ENCODE data around the gene ZNF892.

ZNF892 gene

DNA sequence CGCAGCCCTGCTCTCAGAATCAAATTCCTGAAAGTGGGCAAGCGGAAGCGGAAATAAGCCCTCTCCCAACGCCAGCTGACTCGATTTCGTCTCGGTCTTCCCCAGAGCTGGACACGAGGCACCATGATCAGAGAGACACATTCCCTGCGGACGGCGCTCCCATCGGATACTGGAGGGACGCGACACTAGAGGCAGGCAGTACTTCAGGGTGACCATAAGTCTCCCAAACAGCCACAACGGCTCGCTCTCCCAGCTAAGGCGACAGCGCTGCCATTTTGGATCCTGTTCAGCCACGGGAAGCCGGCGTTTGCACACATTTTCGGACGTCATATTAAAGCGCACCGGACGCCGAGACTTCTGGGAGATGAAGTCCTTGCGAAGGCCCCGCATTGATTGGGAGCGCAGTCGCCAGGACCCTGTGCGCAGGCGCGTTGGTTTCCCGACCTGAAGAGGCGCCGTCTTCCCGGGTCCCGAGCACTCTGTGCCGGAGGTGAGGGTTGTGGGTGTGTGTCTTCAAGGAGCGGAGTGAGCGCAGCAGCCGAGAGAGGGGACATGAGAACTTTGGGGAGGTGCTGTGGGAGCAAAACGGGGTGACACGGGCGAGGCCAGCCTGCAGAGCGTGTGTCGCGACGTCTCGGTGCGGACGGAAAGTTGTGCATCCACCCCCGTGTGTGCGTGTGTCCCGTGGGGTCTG, 41.8 kb upstream of the ZNF892 start, which contains the start of gene ZNF2:
ZNF2 (plus strand) TSS at position 439 of the 694 bp plus-strand sequence. CDS start 10,418 bp downstream, outside the sequence.
- in situ Hi-C loops (cut with MboI; ENCODE audit: low sequenced_read_pairs, unreplicated experiment) = no loop called here
- TF ChIP-seq, protein P1, sequence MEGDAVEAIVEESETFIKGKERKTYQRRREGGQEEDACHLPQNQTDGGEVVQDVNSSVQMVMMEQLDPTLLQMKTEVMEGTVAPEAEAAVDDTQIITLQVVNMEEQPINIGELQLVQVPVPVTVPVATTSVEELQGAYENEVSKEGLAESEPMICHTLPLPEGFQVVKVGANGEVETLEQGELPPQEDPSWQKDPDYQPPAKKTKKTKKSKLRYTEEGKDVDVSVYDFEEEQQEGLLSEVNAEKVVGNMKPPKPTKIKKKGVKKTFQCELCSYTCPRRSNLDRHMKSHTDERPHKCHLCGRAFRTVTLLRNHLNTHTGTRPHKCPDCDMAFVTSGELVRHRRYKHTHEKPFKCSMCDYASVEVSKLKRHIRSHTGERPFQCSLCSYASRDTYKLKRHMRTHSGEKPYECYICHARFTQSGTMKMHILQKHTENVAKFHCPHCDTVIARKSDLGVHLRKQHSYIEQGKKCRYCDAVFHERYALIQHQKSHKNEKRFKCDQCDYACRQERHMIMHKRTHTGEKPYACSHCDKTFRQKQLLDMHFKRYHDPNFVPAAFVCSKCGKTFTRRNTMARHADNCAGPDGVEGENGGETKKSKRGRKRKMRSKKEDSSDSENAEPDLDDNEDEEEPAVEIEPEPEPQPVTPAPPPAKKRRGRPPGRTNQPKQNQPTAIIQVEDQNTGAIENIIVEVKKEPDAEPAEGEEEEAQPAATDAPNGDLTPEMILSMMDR (IDR thresholded peaks at IDR 0.05; ENCODE audit: borderline replicate concordance, control extremely low read depth, extremely low read depth, insufficient read depth, missing control alignments) = no peak
- DNase-seq (ENCODE audit: low spot score) = peak; percentile 98

DNA sequence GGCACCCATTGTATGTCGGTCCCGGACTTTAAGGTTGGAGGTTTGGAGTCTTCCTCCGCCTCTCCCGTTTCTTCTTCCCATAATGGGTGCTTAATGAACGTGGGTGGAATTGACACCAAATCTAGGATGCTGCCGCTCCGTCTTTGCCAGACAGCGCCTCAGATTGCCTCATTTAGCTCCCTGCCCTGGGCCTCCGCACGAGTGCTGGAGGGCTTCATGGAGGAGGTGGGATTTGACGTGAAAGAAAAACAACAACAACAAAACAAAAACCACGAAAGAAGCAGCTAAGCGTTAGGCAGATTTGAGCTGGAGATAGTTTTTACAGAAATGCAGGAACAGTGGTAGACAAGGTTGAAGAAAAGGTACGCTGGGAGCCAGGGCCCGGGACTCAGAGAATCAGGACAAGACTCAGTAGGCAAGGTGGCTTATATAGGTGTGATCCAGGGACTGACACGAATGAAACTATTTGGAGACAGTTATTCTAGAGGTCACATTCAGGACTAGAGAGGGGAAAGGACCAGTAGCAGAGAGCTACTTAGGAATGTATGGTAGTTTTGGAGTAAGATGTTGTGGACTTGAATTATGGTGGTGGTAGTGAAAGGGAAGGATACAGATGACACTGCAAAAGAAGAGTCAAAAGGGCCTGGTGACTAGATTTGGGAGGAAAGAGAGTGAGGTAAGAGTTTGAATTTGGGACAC, 41.1 kb upstream of the ZNF892 start:
- in situ Hi-C loops (cut with MboI; ENCODE audit: low sequenced_read_pairs, unreplicated experiment) = no loop called here
- TF ChIP-seq, protein P1 (IDR thresholded peaks at IDR 0.05; ENCODE audit: borderline replicate concordance, control extremely low read depth, extremely low read depth, insufficient read depth, missing control alignments) = no peak
- peak; percentile 23 for DNase-seq (ENCODE audit: low spot score)

DNA sequence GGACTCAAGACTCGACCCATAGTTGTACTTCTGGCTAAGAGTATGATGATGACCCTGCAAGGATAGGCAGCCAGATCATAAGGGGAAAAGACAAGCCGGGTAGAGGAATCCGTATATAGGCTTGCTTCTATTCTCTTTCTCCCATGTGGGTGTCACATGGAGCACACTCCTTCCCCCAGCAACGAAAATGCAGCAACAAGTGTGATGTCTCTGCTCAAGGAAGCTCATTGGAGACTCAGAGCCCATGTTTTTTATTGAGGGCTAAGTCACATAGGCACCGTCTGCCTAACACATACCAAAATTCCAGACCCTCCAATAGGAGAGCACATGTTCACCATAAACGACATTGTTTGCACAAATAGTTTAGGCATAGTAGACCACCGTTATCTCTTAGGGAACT, 35.4 kb upstream of the ZNF892 start:
- TF ChIP-seq, protein P1 (IDR thresholded peaks at IDR 0.05; ENCODE audit: borderline replicate concordance, control extremely low read depth, extremely low read depth, insufficient read depth, missing control alignments) = no peak
- no peak for DNase-seq (ENCODE audit: low spot score)
- in situ Hi-C loops (cut with MboI; ENCODE audit: low sequenced_read_pairs, unreplicated experiment) = no loop called here

DNA sequence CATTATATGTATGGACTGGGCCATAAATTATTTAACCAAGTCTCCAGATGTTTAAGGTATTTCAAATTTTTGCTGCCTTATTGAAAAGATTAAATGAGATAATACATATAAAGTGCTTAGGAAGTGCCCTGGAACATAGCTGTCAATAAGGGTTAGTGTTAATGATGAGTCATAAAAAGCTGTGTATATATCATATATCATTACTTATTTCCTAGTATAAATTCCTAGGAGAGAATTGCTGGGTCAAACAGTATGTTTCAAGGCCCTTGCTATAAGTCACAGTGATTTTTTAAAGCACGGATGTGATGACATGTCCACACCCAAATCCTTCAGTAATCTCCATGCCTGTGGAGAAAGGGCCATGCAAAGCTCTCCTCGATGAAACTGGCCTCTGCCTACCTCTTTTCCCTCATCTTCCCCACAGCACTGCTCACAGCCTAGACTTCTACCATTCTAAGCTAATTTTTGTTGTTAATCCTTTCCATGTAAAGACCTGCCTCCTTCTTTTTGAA, 33.2 kb upstream of the ZNF892 start:
- no peak for DNase-seq (ENCODE audit: low spot score)
- TF ChIP-seq, protein P1 (IDR thresholded peaks at IDR 0.05; ENCODE audit: borderline replicate concordance, control extremely low read depth, extremely low read depth, insufficient read depth, missing control alignments) = no peak
- in situ Hi-C loops (cut with MboI; ENCODE audit: low sequenced_read_pairs, unreplicated experiment) = no loop called here

DNA sequence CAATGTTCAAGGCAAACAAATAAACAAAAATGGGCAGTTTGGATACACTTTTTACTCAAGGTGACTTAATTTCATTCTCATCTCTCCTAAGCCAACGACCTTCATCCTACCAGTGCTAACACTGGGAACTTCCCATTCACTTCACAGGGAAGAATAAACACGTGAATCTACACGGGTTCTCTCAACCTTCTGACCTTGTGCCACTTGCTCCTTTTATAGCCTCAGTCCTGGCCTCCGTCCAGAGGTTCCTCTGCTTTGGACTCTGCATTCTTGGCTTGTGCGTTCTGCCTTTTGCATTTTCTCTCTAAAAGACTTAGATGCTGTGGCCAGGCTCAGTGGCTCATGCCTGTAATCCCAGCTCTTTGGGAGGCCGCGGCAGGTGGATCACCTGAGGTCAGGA, 27.9 kb upstream of the ZNF892 start:
- in situ Hi-C loops (cut with MboI; ENCODE audit: low sequenced_read_pairs, unreplicated experiment) = no loop called here
- DNase-seq (ENCODE audit: low spot score) = no peak
- TF ChIP-seq, protein P1 (IDR thresholded peaks at IDR 0.05; ENCODE audit: borderline replicate concordance, control extremely low read depth, extremely low read depth, insufficient read depth, missing control alignments) = no peak

DNA sequence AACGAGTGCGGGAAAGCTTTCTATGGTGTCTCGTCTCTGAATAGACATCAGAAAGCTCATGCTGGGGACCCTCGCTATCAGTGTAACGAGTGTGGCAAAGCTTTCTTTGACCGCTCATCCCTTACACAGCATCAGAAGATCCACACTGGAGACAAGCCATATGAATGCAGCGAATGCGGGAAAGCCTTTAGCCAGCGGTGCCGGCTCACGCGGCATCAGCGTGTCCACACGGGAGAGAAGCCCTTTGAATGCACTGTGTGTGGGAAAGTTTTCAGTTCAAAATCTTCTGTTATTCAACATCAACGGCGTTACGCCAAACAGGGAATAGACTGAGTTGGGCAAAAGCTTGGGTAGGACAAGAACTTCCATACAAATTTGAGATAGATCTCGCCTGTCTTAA, 25.5 kb upstream of the ZNF892 start:
- TF ChIP-seq, protein P1 (IDR thresholded peaks at IDR 0.05; ENCODE audit: borderline replicate concordance, control extremely low read depth, extremely low read depth, insufficient read depth, missing control alignments) = no peak
- DNase-seq (ENCODE audit: low spot score) = no peak
- in situ Hi-C loops (cut with MboI; ENCODE audit: low sequenced_read_pairs, unreplicated experiment) = no loop called here

Data from GM13976 (cell line).